DMS 273 treated with DMSO at 0.1 percent for 48 hours (cell line): ENCODE measurements around the gene RTN4RL1.
A peak's percentile ranks its signal among the peaks of the same experiment; 100 is the strongest.
"Not testable (repeated sequence)": the region's sequence is repeated elsewhere in the genome, so short reads cannot be mapped to it uniquely, and the experiment has no call there.

Source experiments
- DNase-seq: peaks from one replicate; lab custom pipeline; 2025; lab: John Stamatoyannopoulos, UW

Gene RTN4RL1

GRCh38 chr17:2025622-2026309 lies 632 bp upstream of the RTN4RL1 start:
- peak; percentile 15 for DNase-seq

- DNase-seq, result no peak
Observed at GRCh38 chr17:2024572-2025219, 438 bp downstream of the RTN4RL1 start.

GRCh38 chr17:2023692-2024571 lies 1.2 kb downstream of the RTN4RL1 start:
- DNase-seq, result no peak

- DNase-seq, result no peak
Observed at GRCh38 chr17:2023256-2023655, 1.9 kb downstream of the RTN4RL1 start.

- no peak for DNase-seq
Observed at GRCh38 chr17:2022647-2023240, 2.4 kb downstream of the RTN4RL1 start.

GRCh38 chr17:2020721-2021120 lies 4.4 kb downstream of the RTN4RL1 start:
- no peak for DNase-seq

GRCh38 chr17:2019723-2020122 lies 5.4 kb downstream of the RTN4RL1 start:
- no peak for DNase-seq

DNA sequence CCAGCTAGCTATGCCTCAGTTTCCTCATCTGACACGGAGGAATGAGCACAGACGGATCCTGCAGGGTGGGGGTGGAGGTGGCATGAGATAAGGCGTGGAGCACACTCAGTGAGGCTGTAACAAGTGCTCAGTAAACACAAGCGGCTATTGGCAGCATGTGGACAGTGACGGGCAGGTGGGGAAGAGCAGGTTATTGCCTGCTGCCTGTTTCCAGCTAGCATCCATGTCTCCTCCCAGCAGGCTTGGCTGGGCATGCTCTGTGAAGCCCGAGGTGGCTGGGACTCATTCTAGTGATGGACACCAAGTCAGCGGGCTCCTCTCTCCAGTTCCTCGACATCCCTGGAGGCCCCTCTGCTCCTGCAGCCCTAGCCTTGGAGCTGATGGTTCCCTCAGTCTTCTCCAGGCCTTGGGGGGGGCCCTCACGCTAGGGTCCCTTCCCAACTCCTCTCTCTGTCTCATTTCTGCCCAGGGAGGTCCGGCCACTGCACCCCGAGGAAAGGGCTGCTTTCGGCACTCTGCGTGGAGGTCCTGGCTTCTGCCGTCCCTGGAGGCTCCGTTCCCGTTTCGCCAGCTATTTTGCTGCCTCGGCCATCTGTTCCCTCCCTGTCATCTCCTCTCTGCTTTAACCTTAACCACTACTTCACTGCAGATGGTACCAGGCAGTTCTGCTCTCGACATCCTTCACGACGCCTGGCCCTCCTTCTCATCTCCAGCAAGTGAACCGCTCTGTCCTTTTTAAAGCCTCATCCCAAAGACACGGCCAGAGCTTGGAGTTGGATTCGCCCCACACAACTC lies 6.2 kb downstream of the RTN4RL1 start:
- DNase-seq, result peak; percentile 39

GRCh38 chr17:2017274-2017941 lies 7.7 kb downstream of the RTN4RL1 start:
- no peak for DNase-seq

DNA sequence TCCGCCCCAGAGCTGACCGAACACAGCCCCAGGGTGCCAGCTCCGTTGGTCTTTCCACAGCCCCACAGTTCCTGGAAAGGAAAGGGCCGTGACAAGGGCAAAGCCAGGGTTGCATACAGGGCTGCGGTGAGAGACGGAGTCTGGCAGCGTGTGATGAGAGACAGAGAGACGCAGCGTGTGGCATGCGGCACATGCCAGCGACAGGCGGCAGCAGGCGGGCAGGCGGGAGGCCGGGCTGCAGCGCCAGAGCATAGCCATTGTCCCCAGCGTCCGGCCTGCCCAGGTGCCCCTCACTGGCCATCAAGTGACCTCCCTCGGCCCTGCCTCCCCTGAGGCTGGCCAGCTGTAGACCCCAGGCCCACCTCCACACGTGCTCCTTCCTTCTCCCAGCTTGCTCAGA lies 8.6 kb downstream of the RTN4RL1 start:
- DNase-seq, result no peak

- DNase-seq, result no peak
Observed at GRCh38 chr17:2015314-2015713, 9.8 kb downstream of the RTN4RL1 start.

DNA sequence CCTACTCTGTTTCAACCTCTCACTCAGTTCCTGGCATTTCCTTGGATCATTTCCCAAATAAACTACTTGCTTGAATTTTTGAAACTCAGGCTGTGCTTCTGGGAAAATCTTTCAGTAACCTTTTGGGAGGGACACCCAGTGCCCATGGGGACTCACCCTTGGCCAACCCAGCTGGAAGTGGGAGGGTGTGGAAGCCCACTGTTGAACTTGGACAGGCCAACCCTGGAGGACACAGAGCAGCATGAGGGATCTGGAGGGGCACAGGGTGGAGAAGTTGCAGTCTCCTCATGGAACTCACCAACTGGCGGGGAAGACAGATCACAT lies 11.2 kb downstream of the RTN4RL1 start:
- no peak for DNase-seq

- not testable (repeated sequence) for DNase-seq
Observed at GRCh38 chr17:2013220-2013993, 11.7 kb downstream of the RTN4RL1 start.

DNA sequence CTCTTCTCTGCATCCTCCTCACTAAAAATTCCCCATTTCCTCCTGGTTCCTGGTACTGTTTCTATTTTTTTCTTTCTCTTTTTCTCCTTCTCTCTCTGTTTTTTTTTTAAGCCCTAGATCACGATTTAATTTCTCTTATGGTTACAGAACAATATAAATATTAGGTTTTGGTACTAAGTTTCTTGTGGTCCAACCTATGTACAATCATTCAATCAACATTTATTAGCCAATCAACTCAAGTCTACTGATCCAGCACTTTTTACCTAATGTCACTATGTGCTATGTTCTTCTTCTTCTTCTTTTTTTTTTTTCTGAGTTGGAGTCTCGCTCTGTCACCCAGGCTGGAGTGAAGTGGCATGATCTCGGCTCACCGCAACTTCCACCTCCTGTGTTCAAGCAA lies 12.6 kb downstream of the RTN4RL1 start:
- DNase-seq, result no peak

DNA sequence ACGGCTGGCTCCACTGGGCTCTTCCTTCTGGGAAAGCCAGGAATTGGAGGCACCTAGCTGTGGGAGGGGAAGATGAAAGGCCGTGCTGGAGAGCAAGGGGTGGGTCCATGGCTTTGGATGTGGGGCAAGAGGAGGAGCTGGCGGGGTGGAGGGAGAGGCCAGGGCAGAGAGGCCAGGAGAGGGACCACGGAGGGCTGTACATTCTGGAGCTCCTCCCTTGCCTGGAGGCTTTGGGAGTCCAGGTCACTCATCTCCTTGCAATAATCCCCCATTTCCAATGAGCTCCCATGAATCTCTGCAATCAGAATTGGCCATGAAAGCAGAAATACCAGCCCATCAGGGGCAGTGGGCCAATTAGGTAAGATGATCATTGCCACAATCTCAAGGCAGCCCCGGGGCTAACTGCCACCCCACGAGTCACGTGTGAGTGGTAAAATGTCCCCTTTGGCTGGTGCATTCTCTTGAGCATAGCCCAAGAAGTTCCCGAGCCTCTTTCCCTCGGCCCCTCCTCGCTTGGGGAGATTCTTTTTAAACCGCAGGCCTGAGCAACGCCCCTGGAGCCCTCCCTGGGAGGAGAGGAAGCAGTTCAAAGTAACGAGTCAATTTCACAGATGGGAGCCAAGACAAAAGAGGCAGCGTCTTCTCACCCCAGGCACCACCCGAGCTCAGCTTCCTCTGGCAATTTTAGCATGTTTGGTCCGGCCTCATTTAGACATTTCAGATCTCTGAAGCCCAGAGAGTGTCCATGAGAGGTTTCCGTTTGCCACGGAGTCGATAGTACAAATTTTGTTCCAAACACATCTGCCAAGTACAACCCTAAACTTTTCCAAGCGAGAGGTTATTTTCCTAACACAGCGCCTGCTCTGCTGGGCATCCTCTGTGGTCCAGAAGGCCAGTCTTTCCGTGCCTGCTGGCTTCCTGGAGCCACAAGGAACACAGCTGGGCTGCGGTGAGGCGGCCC lies 13.4 kb downstream of the RTN4RL1 start:
- no peak for DNase-seq

GRCh38 chr17:2009737-2010136 lies 15.4 kb downstream of the RTN4RL1 start:
- no peak for DNase-seq

- no peak for DNase-seq
Observed at GRCh38 chr17:2008332-2009126, 16.6 kb downstream of the RTN4RL1 start.

DNA sequence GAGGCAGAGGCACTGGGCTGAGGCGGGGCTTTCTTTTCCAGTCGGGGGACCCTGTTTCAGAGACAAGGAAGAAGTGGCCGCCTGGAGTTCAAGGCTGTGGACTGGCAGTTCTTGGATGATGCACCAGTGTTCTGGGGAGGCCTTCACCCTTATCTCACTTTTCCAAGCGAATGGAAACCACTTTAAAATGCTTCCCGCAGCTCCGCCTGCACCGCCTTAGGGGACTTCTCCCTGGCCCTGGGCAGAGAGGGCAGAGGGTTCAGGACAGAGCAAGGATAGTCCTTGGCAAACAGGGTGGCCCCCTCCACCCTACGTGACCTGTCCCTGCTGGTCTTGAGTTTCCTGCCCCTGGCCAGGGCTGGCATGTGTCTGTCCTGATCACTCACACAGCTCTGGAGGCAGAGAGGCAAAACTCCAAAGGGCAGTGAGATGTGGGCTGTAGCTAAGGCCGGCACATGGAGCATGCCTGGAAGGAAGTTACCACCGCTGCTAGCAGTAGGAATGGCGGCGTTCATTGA lies 20.6 kb downstream of the RTN4RL1 start:
- DNase-seq, result no peak
